UCSD-AML1 (cell line): ENCODE data around the gene DIPK1C.

Experiments used
- DNase-seq: peaks from one replicate; lab custom pipeline; 2025; ENCODE audit not compliant: unreplicated experiment; lab: John Stamatoyannopoulos, UW

The DIPK1C gene

GRCh38 chr18:74422541-74422940 is 34.6 kb downstream of the DIPK1C start:
- DNase-seq = no peak

- DNase-seq = no peak
Observed at GRCh38 chr18:74420926-74421325, 36.2 kb downstream of the DIPK1C start.

GRCh38 chr18:74420481-74420880 is 36.6 kb downstream of the DIPK1C start:
- no peak for DNase-seq

GRCh38 chr18:74419761-74420160 is 37.3 kb downstream of the DIPK1C start:
- no peak for DNase-seq

DNA sequence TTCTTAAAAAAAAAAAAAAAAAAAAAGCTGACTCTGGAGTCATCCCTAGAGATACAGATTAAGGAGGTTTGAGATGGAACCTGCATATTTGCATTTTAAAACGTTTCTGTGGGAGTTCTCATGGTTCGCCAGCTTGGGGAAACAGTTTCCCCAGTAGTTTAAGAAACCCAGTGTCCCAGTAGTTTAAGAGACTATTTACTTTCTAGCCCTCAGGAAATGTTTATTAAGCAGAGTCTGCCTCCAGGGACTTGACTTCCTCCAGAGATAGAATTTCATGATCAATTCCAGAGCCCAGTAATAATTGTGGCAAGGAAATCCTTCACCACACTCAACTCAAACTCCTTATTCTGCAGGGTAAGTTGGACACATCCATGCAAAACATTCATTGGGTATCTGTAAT is 39.1 kb downstream of the DIPK1C start:
- no peak for DNase-seq

GRCh38 chr18:74416124-74416523 is 41.0 kb downstream of the DIPK1C start:
- no peak for DNase-seq

DNA sequence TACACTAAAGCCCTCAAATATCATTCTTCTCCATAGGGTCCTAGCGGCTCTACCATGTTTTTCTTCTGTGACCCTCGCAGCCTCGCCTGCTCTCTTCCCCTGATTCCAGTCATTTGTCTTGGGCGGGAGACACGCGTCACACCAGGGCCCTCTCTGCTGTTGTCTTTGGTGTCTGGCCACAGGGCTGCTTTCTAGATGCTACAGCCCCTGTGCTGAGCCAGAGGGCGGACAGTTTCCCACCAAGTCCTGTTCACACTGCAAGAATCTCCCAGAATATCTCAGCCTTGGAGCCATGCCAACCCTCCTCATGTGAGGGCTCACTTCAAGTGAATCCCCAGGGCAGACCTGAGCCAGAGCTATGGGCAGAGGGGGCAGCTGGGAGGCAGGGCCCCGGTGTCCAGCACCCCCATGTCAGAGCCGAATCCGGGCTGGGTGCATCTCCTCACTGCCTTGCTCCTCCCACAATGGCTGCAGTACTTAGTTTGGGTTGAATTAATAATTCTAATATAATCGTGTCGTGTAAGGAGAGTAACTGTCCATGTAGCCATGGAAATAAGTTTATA is 42.1 kb downstream of the DIPK1C start:
- no peak for DNase-seq

DNA sequence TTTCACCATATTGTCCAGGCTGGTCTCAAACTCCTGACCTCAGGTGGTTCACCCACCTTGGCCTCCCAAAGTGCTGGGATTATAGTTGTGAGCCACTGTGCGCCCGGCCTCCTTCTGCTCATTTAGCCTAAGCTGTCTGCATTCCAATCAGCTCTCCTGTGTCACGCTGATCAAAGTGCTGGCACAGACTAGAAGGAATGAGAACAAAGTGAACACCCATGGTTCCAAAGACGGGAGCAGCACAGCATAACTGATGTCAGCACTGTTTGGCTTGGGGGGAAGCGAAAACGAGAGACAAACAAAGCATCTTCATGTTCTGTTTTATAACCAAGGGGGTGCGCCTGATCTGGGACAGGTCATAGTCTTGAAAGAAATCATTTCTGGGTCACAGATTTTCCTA is 43.3 kb downstream of the DIPK1C start:
- DNase-seq = no peak

DNA sequence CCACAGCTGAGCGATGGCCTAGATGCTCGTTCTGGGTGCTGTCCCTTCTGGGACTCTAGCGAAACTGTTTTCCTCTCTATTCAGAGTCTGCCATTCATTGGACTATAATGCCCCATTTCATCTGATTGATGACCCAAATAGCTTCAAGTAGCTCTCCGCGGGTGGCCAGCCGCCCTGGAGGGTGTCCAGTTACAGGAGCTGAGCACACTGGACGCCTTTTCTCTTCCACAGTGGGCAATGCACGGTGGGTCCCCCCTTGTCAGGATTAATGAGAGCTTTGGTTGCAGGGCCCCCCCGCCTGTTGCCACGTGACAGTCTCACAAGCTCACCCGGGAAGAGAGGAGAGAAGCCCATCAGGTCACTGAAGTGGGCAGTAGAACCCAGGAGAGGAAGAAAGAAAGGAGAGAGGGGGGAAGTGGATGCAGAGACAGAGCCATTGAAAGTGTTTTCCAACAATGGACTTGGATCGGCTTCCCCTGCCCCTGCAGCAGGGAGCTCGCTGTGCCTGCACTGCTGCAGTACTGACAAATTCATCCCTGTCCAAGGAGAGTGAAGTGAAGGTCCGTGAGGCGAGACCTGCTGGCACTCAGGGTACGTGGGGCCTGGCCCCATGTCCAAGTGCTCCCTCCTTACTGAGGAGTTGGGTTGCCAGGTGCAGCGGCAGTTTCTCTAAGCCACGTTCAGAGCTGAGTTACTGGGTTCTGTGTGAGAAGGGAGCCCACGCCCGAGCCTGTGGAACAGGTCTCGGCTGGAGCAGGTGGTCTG is 44.8 kb downstream of the DIPK1C start:
- no peak for DNase-seq

DNA sequence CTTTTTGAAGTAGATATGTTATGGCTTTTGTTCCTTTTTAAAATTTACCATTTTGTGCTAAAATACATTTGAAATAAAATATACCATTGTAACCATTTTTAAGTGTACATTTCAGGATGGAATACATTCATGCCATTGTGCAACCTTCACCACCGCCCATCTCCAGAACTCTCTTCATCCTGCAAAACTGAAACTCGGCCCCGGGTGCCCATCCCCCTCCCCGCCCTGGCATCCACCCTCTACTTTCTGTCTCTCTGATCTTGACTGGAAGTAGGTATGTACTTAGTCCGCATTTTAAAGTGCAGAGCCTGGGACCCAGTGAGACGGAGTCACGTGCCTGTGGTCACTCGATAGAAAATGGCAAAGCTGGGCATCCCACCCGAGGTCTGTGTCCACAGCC is 45.6 kb downstream of the DIPK1C start:
- DNase-seq = no peak

GRCh38 chr18:74410441-74410992 is 46.6 kb downstream of the DIPK1C start:
- no peak for DNase-seq

GRCh38 chr18:74407888-74408287 is 49.2 kb downstream of the DIPK1C start:
- DNase-seq = no peak

GRCh38 chr18:74402806-74403433 is 54.2 kb downstream of the DIPK1C start:
- peak; percentile 80 for DNase-seq

DNA sequence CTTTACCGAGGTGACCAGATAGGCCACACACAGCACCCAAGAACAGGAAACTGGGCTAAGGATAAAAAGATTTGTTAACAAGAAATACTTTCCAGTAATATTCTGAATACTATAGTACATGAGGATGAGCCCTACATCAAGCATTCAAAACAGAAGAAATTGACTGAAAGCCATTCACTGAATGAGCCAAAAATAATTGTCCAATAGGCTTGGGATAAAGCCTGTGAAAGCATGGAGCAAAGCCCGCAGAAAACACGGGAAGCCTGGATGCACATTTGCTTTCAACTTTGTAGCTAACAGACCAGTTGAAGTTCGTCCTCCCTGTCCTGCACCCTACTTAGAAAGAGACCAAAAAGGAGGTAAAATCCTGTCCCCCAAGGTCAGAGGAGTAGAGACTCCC is 56.3 kb downstream of the DIPK1C start:
- no peak for DNase-seq

DNA sequence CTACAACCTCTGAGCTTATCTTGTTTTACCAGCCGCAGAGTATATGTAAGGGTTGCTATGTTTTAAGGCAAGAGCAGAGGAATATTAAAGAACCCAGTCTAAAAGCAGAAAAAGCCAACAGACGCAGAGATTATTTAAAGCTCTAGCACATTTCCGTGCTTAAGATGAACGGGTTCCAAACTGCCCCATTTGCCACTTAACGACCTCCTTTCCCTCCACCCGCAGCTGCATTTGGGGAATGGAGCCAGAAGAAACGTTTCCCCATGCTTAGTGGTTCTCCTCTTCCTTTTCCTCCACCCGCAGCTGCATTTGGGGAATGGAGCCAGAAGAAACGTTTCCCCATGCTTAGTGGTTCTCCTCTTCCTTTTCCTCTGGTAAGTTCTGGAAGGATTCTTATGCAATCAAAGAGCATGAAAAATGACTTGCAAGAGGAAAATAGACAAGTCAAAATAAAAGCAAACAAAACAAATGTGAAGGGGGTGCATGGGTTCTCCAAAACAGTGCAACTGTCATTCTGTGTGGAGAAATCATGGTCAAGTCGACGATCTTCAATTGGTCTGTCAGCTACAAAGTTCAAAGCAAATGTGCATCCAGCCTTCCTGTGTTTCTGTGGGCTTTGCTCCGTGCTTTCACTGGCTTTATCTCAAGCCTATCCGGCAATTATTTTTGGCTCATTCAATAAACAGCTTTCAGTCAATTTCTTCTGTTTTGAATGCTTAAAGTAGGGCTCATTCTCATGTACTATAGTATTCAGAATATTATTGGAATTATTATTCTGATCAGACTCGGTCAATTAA is 57.8 kb downstream of the DIPK1C start:
- peak; percentile 61 for DNase-seq

DNA sequence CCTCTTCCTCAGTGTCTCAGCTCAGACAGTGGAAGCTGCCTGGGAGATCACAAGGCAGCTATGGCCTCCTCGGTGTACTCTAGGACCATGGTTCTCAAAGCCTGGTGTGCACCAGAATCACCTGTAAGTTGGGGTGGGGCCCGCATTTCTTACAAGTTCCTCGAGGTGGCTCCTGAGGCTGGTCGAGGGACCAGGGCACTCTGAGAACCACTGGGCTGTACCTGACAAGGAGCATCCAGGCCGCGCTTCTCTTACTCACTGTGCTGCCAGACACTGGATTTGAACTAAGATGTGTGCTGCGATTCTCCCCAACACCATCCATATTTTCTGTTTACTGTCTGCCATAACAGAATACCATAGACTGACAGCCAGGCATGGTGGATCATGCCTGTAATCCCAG is 59.5 kb downstream of the DIPK1C start:
- no peak for DNase-seq

DNA sequence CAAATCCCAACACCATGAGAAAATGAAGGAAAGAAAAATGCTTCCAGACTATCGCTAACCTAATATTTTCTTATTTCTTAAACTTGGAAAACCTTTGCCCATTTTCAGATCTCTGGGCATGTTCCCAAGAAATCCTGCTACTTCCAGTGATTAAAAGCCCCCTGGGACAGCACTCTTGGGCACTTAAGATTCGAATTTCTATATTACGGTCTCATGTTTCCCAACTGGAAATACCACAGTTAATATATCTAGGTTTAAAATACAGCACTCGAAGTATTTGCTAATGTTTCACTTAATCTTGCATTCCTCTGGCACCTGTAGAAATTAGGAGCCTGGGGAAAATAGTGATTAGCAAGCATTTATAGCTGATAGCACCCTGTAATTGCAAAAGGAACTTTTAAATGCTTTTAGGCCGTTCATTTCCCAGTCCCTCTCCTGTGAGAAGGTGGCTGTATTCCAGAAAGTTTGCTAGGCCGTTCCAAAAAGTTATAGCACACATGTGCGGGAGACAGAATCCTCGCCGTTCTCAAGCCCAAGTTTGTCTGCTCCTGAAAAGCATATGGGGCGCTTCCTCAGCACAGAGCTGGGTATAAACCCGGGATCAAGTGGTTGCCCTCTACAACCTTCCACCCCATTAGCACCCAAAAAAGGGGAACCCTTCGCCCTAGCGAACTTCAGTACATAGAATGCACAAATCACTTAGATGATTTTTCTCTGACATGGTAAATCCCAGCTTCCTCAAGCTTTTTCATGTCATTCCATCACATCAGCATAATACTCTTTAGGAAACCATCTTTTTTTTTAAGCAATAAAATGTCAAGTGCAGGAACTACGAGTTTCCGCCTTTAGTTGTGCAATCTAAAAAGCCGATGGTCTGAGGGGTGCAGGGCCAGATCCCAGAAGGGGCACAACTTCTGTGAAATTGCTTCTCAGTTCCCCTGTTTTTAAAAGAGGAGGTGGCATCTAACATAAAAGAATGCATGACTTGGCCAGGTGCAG is 60.6 kb downstream of the DIPK1C start:
- no peak for DNase-seq

GRCh38 chr18:74395648-74396154 is 61.4 kb downstream of the DIPK1C start:
- DNase-seq = no peak

DNA sequence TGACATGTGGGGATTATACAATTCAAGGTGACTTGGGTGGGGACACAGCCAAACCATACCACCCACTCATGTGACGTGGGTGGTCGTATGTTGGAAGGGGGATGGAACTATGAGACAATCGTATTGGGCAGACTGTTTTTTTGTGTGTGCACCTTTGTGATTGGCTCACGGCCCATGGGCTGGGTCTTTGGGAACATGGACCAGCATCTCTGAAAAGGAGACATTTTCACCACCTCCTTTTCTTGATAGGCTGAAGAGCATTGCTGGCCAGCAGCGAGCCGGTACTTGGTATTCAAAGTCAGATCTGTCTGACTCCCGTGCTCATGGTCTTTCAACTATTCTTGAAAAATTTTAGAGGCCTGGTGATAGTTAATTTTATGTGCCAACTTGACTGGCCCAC is 62.1 kb downstream of the DIPK1C start:
- DNase-seq = no peak

DNA sequence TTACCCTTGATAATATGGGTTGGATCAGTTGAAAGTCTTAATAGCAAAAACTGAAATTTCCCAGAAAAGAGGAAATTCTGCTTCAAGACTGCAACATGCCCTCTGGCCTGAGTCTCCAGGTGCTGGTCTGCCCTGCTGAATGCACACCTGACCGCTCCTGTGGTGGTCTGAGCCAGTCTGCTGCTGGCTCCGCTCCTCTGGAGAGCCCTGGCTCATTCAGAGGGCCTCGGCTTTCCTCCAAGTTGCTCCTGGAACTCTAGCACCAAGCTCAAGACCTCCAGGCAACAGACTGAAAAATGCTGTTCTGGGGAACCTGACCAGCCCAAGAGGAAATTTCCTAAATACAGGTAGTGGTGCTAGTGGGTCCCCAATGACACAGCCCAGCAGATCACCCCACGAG is 64.8 kb downstream of the DIPK1C start:
- no peak for DNase-seq
